T-cell (primary cell): ENCODE results near the gene JUNB. TPM values are rescaled to one million over a fixed set of nuclear protein-coding genes. Genes with fewer than 3 reads are reported as not detected.

Source experiments
- ATAC-seq, 4 experiments: fragments of 200-7000 bp in 3 of 4; fragments of 150-1000 bp in 1 of 4; cut with Tn5 transposase; replicated peaks in 1 of 4; 1 replicate in 3 of 4; 2 replicates in 1 of 4; pipeline ENCODE4 v1.10.0; 2021; ENCODE audit warnings: moderate library complexity in 3 of 4, mild to moderate bottlenecking in 2 of 4, moderate number of reproducible peaks in 1 of 4
- CTCF ChIA-PET, 2 donors: fragments of 300-600 bp; sonication (Branson Sonifier 250); formaldehyde crosslinking; loops; one replicate each; lab custom pipeline; 2022; ENCODE audit warnings: antibody characterized with exemption in 2 of 2; lab: Charles Lee
- POLR2A ChIA-PET, 2 donors: fragments of 300-600 bp; sonication (Branson Sonifier 250); formaldehyde crosslinking; loops; one replicate each; lab custom pipeline; 2022; ENCODE audit warnings: antibody characterized with exemption in 2 of 2; lab: Charles Lee
- DNase-seq, 35 experiments: peaks; one replicate each; pipeline versions ENCODE4 v3.0.0 to v3.0.0-alpha.2; 2013 to 2023
- H3K27ac ChIP-seq: one replicate; pipeline ENCODE4 v1.5.1; 2013; ENCODE audit warnings: low read length
- H3K27me3 ChIP-seq, 2 experiments: replicated peaks in 1 of 2; 1 replicate in 1 of 2; 2 replicates in 1 of 2; pipeline versions ENCODE4 v1.6.1 to v1.7.0; 2013; ENCODE audit warnings: low read length in 1 of 2, mixed read lengths in 1 of 2; ENCODE audit not compliant: control insufficient read depth in 2 of 2, insufficient read depth in 2 of 2; ENCODE audit errors: extremely low read depth in 1 of 2
- H3K36me3 ChIP-seq, 2 donors: 1 replicate in 1 of 2; 2 replicates in 1 of 2; pipeline versions ENCODE4 v1.6.1 to v1.7.0; 2013; ENCODE audit warnings: low read length in 1 of 2; ENCODE audit not compliant: control insufficient read depth in 2 of 2, insufficient read depth in 1 of 2; ENCODE audit errors: extremely low read depth in 1 of 2
- H3K4me1 ChIP-seq, 2 experiments: 1 replicate in 1 of 2; 2 replicates in 1 of 2; pipeline versions ENCODE4 v1.6.1 to v1.7.0; 2013; ENCODE audit warnings: low read length in 2 of 2, mixed read lengths in 1 of 2; ENCODE audit not compliant: insufficient read depth in 2 of 2, control insufficient read depth in 1 of 2; ENCODE audit errors: extremely low read depth in 1 of 2
- H3K4me3 ChIP-seq, 2 donors: 1 replicate in 1 of 2; 2 replicates in 1 of 2; pipeline versions ENCODE4 v1.5.1 to v1.7.0; 2013; ENCODE audit warnings: mild to moderate bottlenecking in 2 of 2, low read length in 1 of 2, moderate library complexity in 1 of 2; ENCODE audit not compliant: control insufficient read depth in 1 of 2; ENCODE audit errors: extremely low read depth in 1 of 2
- H3K9me3 ChIP-seq: 2 replicates; pipeline ENCODE4 v1.7.0; 2013
- H3K27ac Mint-ChIP-seq, 2 donors: one replicate each; pipeline ENCODE4 v1.8.0; 2020 to 2021; ENCODE audit warnings: mild to moderate bottlenecking in 2 of 2, mixed read lengths in 2 of 2
- H3K27me3 Mint-ChIP-seq, 2 donors: one replicate each; pipeline ENCODE4 v1.8.0; 2021 to 2022; ENCODE audit warnings: mixed read lengths in 2 of 2
- H3K36me3 Mint-ChIP-seq: one replicate; pipeline ENCODE4 v1.8.0; 2021; ENCODE audit warnings: mixed read lengths
- H3K4me1 Mint-ChIP-seq, 3 donors: one replicate each; pipeline ENCODE4 v1.8.0; 2020 to 2022; ENCODE audit warnings: mixed read lengths in 3 of 3, mild to moderate bottlenecking in 1 of 3
- H3K4me3 Mint-ChIP-seq, 3 donors: one replicate each; pipeline ENCODE4 v1.8.0; 2020 to 2022; ENCODE audit warnings: mild to moderate bottlenecking in 3 of 3, mixed read lengths in 3 of 3, moderate library complexity in 3 of 3
- H3K9me3 Mint-ChIP-seq, 3 donors: one replicate each; pipeline ENCODE4 v1.8.0; 2020 to 2022; ENCODE audit warnings: mixed read lengths in 3 of 3
- WGBS: methylation state at CpG from one replicate; pipeline ENCODE4 v1.1.5; 2013; ENCODE audit warnings: missing lambda C conversion rate; ENCODE audit not compliant: insufficient coverage; 5-methylcytosine and 5-hydroxymethylcytosine counted together
- total RNA-seq, 35 experiments: library from RNA in 6 of 35; stranded (reverse) in 6 of 35; fragments of 120-200 nt in 1 of 35; gene quantifications; one replicate each; pipeline versions ENCODE4 v1.2.1 to v1.2.4 and lab custom pipeline; 2013 to 2026

The JUNB gene
- total RNA-seq, 5 donors from 2014 or later (not counting 1 experiment from before 2014, with no cell fraction given), result 117 to 2,289 (median 138) TPM

DNA sequence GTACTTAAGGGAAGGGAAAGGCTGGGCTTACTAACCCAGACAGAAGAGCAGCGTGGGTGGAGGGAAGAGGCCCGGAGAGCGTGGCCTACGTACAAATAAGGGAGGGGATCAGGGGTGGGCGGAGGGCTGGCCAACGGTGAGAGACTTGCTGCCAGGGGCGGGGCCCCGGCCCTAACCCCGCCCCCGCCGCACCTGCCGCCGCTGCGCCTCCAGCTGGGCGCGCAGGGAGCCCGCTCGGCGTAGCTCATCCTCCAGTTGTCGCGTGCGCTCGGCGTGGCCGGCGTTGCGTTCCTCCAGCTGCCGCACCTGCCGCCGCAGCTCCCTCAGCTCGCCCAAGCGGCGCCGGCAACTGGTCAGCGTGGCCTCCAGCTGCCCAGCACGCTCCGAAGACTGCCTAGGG is 21.6 kb upstream of the JUNB start:
- Histone ChIP-seq H3K4me1 (peaks cover 0 to 24% of the 10 kb centered on the region in 2 experiments), H3K27me3 (peaks cover 0 to 8% of the 10 kb centered on the region in 2 experiments), H3K36me3 (no peaks in the 10 kb centered on the region), H3K4me3 (no peak overlapping the region), H3K27ac (no peak overlapping the region), H3K9me3 (no peaks in the 10 kb centered on the region)
- H3K27me3 Mint-ChIP-seq, result no peaks in the 10 kb centered on the region
- H3K4me1 Mint-ChIP-seq, result peaks cover 5 to 11% (median 8%) of the 10 kb centered on the region in 3 donors
- peaks cover 11% of the 10 kb centered on the region for H3K36me3 Mint-ChIP-seq
- POLR2A ChIA-PET, result interaction anchor here (0.6 to 1.3 kb wide), 2 partner anchors 22 kb away, joined by 3 to 7 read pairs; partner anchors contain the start of gene JUNB (in 1 of the 2)
- no peaks in the 10 kb centered on the region for H3K9me3 Mint-ChIP-seq
- H3K27ac Mint-ChIP-seq, result no peak overlapping the region
- DNase-seq, result peak in 22 of 35 experiments; percentile 31 to 72 (median 46)
- 45% methylated on average over 34 of the region's 37 CpGs for WGBS
- peak; percentile 82 to 85 (median 82) for ATAC-seq
- CTCF ChIA-PET, result interaction anchor here in 1 of 2 donors (0.6 to 1.0 kb wide), 2 partner anchors 66 to 78 kb away, joined by 3 to 5 read pairs; no protein-coding TSS in a partner anchor
- H3K4me3 Mint-ChIP-seq, result peak overlapping the region in 1 of 3 donors; percentile 56

DNA sequence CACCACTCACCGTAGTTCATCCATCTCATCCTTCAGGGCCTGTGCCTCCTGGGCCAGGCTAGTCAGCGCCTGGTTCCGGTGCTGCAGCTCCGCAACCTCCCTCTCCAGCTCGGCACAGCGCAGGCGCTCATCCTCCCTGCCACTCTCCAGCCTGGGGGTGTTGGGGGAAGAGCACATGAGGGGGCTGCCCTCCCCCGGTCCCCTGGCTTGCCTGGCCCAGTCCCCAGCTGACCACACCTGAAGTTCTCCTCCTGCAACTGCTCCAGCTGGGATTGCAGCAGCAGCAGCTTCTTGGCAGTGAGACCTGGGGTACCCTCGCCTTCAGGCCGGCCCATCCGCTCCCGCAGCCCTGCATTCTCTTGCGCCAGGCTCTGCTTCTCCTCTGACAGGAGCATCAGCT is 20.4 kb upstream of the JUNB start:
- DNase-seq (no peak), ATAC-seq (no peak)
- Histone ChIP-seq H3K27me3 (peaks cover 0 to 4% of the 10 kb centered on the region in 2 experiments), H3K9me3 (no peaks in the 10 kb centered on the region), H3K27ac (no peak overlapping the region), H3K36me3 (no peaks in the 10 kb centered on the region), H3K4me3 (no peak overlapping the region), H3K4me1 (peaks cover 0 to 27% of the 10 kb centered on the region in 2 experiments)
- Mint-ChIP-seq H3K9me3 (no peaks in the 10 kb centered on the region), H3K36me3 (peaks cover 4% of the 10 kb centered on the region), H3K27me3 (no peaks in the 10 kb centered on the region), H3K27ac (no peak overlapping the region), H3K4me3 (no peak overlapping the region), H3K4me1 (peaks cover 5 to 12% (median 12%) of the 10 kb centered on the region in 3 donors)
- POLR2A ChIA-PET, result interaction anchor here in 1 of 2 donors (1.3 kb wide), 1 partner anchor 21 kb away, joined by 7 read pairs; the partner anchor contains the start of gene JUNB
- WGBS, result 100% methylated on average over 1 of the region's 13 CpGs
- CTCF ChIA-PET, result no interaction called here

DNA sequence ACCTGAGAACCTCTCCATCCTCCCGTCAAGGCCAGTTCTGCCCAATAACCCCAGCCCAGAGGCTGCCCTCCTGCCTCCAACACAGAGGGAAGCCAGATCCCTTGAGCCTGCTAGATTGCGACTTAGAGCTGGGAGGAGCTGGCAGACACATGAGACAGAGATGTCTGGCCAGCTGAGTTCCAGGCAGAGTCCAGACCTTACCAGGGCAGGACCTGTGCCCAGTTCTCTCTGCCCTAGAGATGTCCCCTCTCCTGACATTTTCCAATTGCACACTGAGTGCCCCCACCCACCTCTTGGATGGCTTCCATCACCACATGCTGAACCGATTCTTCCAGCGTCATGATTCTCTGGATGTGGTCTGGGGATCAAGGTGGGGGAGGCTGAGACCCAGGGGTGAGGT is 19.0 kb upstream of the JUNB start:
- Histone ChIP-seq H3K27me3 (no peaks in the 10 kb centered on the region), H3K4me1 (peaks cover 2 to 35% of the 10 kb centered on the region in 2 experiments), H3K4me3 (no peak overlapping the region), H3K27ac (no peak overlapping the region), H3K9me3 (no peaks in the 10 kb centered on the region), H3K36me3 (no peaks in the 10 kb centered on the region)
- no peak overlapping the region for H3K4me3 Mint-ChIP-seq
- CTCF ChIA-PET, result no interaction called here
- no peak for ATAC-seq
- peaks cover 7 to 15% (median 14%) of the 10 kb centered on the region in 3 donors for H3K4me1 Mint-ChIP-seq
- DNase-seq, result no peak
- 100% methylated on average over 1 of the region's 4 CpGs for WGBS
- H3K36me3 Mint-ChIP-seq, result peaks cover 4% of the 10 kb centered on the region
- POLR2A ChIA-PET, result no interaction called here
- no peak overlapping the region for H3K27ac Mint-ChIP-seq
- H3K27me3 Mint-ChIP-seq, result no peaks in the 10 kb centered on the region
- H3K9me3 Mint-ChIP-seq, result no peaks in the 10 kb centered on the region

DNA sequence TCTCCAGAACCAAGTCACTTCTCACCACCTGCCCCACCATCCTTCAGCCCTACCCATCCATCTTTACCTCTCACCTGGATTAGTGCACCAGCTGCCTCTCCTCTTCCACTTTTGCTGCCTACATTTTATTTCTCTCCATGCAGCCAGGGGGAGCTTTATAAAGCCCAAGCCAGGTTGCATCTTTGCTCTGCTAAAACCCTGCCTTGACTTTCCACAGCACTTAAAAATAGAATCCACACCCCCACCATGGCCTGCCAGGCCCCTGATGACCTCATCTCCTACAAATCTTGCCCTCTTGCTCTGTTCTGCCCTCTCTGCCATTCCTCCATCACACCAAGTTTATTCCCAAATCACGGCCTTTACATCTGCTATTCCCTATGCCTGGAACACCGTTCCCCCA is 17.7 kb upstream of the JUNB start:
- no peak for ATAC-seq

DNA sequence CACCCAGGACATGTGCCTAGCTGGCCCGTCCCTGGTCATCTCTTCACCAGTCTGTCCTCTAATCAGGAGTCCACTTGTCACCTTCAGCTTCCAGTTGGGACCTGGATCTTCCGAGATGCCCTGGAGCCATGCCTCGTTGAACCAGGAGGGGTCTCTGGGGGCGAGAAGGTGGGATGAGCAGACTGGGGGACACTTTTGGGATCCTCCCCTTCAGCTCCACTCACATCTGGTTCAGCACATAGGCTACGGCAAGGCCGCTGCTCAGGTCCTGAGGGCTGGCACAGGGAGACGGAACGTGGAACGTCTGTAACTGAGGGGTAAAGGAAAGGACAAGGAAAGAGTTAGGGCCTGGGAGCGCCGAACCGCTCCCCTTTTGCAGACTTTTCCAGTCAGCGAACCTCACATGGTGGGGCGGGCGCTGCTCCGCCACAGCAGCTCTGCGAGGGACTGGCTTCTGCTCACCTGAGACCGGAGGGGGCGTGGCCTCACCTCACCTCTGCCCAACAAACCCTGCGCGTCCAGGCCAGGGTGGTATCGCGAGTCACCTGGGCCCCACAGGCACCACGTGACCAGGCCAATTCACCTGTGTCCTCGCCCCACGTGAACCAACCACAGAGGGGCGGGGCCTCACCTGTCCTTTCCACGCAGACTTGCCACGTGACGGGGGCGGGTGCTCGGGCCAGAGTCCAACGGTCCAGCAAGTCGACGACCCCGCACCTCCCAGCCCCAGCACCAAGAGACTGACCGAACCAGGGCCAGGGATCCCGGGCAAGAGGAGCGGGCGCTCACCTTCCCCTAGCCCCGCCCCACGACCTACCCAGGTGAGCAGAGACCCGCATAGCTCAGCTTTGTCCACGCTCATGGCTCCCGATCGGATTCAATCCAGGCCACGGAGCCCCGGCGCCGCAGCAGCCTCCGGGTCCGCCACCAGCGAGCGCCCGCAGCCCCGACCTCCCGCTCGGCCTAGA is 16.4 kb upstream of the JUNB start, which contains the start of gene HOOK2:
HOOK2 (minus strand) TSS at position 965 of the 968 bp plus-strand sequence; CDS start at position 862, 103 bp downstream.
- ChIA-PET CTCF (interaction anchor here in 1 of 2 donors (0.7 to 4.1 kb wide), 2 partner anchors 14 to 18 kb away, joined by 3 to 22 read pairs; no protein-coding TSS in a partner anchor), POLR2A (interaction anchor here in 1 of 2 donors (0.6 to 1.1 kb wide), 2 partner anchors 53 to 1659 kb away, joined by 3 read pairs; no protein-coding TSS in a partner anchor)
- ATAC-seq (peak; percentile 1 to 8 (median 6)), DNase-seq (peak in 11 of 35 experiments; percentile 29 to 58 (median 39))
- 17% methylated on average over 39 of the region's 58 CpGs for WGBS
- Histone ChIP-seq H3K9me3 (no peaks in the 10 kb centered on the region), H3K4me1 (peaks cover 8 to 55% of the 10 kb centered on the region in 2 experiments), H3K4me3 (peak within 1 kb of the TSS; percentile 68 to 89), H3K27me3 (no peaks in the 10 kb centered on the region), H3K27ac (peak within 1 kb of the TSS; percentile 78), H3K36me3 (no peaks in the 10 kb centered on the region)
- Mint-ChIP-seq H3K36me3 (no peaks in the 10 kb centered on the region), H3K9me3 (no peaks in the 10 kb centered on the region), H3K4me3 (peak within 1 kb of the TSS; percentile 68 to 80 (median 77)), H3K4me1 (peaks cover 26 to 33% (median 33%) of the 10 kb centered on the region in 3 donors), H3K27me3 (no peaks in the 10 kb centered on the region), H3K27ac (peak within 1 kb of the TSS; percentile 78 to 82)

More for the DNA sequence above, 17.7 kb upstream of the JUNB start:
- ChIA-PET CTCF (interaction anchor here in 1 of 2 donors (1.1 kb wide), 1 partner anchor 23 kb away, joined by 7 read pairs; no protein-coding TSS in a partner anchor), POLR2A (interaction anchor here in 1 of 2 donors (0.6 to 1.1 kb wide), 4 partner anchors 18 to 88 kb away, joined by 3 to 8 read pairs (median 4); partner anchors contain the start of genes JUNB and RNASEH2A)
- no peaks in the 10 kb centered on the region for H3K9me3 Mint-ChIP-seq
- peaks cover 20 to 24% (median 24%) of the 10 kb centered on the region in 3 donors for H3K4me1 Mint-ChIP-seq
- WGBS, result 96% methylated on average over 2 of the region's 2 CpGs
- no peak overlapping the region for H3K27ac ChIP-seq
- no peak overlapping the region for H3K4me3 ChIP-seq
- no peak for DNase-seq
- peaks cover 3 to 48% of the 10 kb centered on the region in 2 experiments for H3K4me1 ChIP-seq
- no peaks in the 10 kb centered on the region for H3K27me3 Mint-ChIP-seq
- no peaks in the 10 kb centered on the region for H3K27me3 ChIP-seq
- peak overlapping the region; percentile 41 to 61 for H3K27ac Mint-ChIP-seq
- H3K36me3 ChIP-seq, result no peaks in the 10 kb centered on the region
- peak overlapping the region in 2 of 3 donors; percentile 34 to 52 for H3K4me3 Mint-ChIP-seq
- no peaks in the 10 kb centered on the region for H3K9me3 ChIP-seq
- H3K36me3 Mint-ChIP-seq, result no peaks in the 10 kb centered on the region
